ENCODE data around the gene LMF1.

The LMF1 gene

DNA sequence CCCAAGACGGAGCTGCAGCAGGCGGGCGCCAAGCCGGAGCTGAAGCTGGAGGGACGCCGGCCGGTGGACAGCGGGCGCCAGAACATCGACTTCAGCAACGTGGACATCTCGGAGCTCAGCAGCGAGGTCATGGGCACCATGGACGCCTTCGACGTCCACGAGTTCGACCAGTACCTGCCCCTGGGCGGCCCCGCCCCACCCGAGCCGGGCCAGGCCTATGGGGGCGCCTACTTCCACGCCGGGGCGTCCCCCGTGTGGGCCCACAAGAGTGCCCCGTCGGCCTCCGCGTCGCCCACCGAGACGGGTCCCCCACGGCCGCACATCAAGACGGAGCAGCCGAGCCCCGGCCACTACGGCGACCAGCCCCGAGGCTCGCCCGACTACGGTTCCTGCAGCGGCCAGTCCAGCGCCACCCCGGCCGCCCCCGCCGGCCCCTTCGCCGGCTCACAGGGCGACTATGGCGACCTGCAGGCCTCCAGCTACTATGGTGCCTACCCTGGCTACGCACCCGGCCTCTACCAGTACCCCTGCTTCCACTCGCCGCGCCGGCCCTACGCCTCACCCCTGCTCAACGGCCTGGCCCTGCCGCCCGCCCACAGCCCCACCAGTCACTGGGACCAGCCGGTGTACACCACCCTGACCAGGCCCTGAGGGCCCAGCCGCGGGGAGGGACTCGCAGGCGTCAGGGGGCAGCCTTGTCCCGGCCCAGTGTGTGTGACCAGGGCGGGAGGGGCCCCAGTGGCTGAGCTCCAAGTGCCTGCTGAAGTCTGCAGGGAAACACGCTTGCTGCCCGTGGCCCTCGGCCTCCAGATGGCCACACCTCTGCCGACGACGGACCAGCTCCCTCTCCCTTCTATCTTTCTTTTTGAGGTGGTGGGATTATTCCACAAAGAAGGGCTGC is 14.2 kb upstream of the LMF1 start:
- DNase-seq, result no peak

DNA sequence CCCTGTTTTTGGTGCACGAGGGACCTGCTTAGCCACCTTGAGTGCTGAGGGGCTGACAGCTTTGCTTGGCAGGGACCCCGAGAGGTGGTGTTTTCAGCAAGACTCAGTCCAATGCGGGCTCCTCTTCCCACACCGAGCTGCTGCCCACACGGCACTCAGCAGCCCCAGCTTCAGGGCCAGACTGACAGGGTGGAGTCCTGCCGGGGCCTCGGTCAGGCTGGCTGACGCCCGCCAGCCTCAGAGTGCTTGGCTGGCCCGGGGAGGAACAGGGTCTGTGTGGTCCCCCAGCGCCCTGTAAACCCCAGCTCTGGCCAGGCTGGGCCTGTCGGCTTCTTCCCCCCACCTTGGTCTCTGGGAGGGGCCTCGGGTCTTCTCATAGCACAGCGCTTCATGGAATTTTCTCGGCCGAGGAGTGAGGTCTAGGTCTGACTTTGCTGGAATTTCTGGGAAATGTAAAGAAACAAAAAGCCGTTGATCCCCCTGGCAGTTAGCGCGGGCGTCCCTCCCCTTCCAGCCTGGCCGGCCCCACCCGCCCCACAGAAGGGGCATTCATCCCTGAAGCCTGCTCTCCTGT is 13.4 kb upstream of the LMF1 start:
- DNase-seq, result no peak

DNA sequence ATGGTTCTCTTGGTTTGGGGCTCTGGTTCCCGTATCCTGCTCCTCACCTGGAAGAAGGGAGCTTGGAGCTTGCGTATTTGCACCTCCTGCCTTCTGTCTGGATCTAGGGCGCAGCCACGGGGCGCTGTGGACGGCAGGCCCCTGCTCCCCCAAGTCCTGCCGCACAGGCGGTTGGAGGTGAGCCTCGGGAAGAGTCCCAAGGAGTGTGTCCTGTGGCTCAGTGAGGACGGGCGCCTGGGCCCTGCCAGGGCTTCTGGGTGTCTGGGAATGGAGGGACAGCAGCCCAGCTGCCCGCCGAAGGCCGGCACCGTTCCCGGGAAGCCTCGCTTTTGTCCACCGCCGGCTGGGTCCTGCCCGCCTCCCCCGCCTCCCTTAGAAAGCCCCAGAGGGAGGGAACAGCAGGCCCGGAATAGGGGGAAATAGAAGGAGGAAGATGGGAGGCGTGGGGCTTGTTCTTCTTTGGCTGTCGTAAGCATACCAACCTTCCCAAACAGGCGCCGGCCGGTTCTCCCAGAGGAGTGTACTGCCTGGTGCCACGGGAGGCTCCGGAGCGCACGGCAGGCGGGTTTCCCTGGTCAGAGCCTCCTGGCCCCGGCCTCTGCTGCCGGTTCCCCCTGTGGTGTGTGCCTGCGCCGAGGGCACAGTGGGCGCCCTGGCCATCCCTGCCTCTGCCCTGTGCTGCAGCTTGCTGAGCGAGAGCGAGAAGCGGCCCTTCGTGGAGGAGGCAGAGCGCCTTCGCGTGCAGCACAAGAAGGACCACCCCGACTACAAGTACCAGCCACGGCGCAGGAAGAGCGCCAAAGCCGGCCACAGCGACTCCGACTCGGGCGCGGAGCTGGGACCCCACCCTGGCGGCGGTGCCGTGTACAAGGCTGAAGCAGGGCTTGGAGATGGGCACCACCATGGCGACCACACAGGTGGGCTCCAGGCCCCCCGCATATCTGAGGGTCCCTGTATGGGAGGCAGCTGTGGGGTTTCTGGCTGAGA is 12.6 kb upstream of the LMF1 start:
- no peak for DNase-seq

DNA sequence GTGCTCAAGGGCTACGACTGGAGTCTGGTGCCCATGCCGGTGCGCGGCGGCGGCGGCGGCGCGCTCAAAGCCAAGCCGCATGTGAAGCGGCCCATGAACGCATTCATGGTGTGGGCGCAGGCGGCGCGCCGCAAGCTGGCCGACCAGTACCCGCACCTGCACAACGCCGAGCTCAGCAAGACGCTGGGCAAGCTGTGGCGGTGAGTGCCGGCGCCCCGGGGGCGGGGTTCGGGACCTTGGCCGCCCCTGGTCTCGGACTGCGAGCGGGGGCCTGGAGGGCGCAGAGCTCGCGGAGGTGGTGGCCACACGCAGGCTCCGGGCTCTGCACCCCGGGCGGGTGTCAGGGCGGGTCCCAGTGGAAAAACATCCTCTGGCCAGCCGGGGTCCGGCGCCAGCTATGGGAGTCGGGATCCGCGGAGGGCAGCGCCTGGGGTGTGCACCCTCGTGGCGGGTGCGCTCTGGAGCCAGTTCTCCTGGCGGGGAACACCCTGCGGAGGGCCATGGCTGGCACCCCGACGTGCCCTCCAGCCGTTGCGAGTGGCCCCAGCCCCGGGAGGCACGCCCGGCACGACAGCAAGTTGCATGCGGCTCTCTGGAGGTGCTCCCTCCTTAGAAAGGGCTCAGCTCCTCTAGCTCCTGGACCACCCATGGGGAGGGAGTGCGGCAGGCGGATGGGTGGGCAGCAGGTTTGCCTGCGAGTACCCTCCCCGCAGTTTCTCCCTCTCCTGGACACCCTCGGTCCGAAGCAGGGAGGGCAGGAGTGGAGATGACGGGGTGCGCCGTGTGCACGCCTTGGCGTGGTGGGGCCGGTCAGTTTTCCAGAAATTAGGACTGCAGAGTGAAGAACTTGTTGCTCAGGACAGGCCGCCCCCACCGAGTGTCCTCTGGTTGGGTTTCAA is 11.6 kb upstream of the LMF1 start:
- DNase-seq, result no peak

DNA sequence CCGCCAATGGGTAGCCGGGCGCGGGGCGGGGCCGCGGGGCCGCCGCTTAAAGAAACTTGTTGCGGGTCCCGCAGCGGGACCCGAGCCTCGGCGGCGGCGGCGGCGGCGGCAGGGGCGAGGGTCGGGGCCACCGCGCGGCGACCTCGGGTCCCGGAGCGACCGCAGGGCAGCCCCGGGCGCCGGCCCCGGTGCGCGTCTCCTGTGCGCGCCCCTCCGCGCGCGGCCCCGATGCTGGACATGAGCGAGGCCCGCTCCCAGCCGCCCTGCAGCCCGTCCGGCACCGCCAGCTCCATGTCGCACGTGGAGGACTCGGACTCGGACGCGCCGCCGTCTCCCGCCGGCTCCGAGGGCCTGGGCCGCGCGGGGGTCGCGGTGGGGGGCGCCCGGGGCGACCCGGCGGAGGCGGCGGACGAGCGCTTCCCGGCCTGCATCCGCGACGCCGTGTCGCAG is 10.9 kb upstream of the LMF1 start, which contains the start of gene SOX8:
Gene SOX8, plus strand, starts transcription at position 76 of the 450 bp plus-strand sequence. Its CDS starts 153 bp downstream, at position 229.
- no peak for DNase-seq

DNA sequence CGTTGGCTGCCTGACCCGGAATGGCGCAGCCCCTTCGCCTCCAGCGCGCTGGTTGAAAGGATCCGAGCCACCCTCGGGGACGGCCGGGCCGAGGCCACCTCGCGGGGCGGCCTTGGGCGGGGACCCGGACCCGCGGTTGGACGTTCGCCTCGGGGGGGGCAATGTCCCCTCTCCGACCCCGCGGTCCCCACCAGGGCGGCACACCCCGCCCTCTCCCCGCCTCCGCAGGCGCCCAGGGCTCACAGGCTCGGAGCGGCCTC is 9.7 kb upstream of the LMF1 start:
- DNase-seq, result no peak

DNA sequence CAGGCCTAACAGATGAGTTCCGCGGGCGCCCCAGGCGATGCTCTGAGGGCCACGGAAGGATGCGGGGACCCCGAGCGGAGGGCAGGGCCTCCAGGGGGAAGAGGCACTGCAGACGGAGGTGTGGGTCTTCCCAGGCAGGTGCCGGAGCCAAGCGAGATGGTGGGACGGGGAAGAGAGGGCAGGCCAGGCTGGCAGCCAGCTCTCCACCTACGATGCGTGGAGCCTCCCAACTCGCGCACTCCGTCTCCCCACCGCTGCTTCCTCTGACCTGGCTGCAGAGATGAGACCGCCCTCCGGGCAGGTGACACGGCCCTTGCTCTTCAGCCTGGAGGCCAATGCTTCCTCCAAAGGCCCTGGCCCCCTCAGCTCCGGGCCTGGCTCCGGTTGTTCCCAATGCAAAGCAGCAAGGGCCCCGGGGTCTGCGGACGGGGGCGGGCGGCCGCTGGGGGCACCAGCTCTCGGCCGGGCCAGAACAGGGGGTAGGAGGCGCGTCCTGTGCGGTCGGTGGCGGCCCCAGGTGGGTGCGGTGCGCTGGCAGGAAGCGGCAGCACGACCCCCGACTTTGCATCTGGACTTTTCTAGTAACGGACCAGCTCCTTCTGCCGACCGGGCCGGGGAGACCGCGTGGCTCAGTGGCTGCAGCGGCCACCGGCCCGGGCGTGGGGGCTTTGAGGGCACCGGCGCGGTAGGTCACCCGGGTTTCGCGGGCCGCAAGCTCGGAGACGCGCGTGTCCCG is 9.2 kb upstream of the LMF1 start:
- no peak for DNase-seq

DNA sequence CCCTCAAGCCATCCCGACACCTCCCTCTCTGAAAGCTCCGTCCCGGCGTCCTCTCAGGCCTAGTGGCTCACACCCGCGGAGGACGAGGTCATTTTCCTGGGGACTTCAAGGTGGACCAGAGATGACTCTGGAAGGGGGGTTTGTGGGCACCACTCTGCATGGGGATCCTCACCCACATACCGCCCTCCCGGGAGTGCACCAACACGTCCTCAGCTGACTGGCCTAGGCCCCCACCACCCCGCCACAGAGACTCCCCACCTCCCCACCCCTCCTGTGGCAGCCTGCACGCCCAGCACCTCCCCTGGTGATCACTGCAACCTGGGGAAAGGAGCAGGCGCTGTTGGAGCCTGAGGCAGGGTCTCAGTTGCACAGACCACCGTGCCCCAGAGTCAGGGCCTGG is 8.4 kb upstream of the LMF1 start:
- no peak for DNase-seq

DNA sequence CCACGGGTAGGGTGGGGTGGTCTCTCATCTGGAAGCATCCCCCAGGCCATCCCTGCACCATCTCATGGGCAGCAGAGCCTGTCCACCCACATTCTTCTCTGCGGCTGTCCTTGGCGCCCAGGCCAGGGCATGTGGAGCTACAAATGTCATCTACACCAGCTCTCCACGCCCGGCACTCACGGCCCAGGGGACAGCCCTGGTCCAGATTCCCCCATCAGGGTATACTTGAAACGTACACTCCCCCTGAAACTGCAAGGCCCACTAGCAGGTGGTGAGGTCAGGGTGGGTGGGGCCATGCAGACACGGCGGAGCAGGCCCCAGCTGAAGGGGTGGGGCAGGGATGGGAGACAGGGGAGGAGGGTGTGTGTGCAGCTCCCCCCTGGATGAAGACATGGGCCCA is 7.6 kb upstream of the LMF1 start:
- DNase-seq, result no peak

DNA sequence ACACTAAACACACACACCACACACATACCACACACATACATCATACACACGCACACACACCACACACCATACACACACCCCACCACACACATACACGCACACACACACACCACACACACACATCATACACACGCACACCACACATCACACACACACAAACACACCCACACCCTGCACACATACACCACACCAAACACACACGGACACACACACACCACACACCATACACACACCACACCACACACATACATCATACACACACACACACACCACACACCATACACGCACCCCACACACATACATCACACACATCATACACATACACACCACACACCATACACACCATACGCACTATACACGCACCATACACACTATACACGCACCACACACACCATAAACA is 7.1 kb upstream of the LMF1 start:
- no peak for DNase-seq

DNA sequence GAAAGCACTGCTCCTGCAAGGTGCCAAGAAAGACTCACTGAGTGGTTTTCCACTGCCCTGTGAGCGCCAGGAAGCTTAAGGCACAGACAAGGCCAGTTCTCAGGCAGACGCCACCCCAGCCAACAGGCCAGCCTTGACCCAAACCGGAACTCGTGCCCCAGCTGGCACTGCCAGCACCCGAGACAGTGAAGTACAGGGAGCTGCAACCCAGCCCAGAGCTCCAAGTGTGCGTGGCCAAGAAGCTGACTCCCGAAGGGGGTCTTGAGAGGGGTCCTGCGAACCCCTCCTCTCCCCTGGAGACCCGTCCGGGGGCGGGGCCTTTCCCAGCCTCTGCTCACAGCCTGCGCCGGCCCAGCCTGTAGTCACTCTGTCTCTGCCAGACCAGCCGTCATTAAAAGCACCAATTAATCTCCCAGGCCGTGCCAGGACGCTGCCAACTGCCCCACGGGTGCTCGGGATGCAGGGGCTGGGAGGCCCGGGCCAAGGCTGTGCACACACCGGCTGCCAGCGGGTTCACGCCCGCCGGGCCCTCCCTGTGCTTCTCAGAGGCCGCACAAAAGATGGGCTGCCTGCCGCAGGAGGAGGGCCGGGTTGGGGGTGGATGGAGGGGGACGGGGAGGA is 6.4 kb upstream of the LMF1 start:
- no peak for DNase-seq

DNA sequence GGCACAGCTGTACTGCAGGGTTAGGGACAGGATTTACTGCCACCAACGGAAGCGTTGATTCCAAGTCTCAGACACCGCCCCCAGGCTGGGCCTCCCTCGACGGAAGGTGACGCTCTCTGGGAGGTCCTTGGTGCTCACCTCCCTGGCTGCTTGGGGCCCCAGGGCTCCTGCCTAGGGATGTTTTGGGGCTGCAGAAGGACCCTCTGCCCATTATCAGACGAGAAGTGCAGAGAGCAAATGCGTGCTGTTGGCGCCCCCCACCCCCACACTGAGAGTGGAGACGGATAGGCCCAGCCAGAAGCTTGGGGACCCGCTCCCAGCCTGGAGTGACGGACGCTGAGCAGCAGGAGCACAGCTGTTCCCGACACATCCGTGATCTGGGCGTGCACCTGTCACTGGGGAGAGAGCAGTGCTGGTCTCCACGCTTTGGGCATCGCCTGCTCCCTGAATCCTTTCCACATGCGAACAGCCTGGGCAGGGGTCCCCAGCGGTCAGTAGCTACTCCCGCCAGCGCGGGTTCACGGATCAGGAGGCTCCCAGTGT is 5.7 kb upstream of the LMF1 start:
- no peak for DNase-seq

DNA sequence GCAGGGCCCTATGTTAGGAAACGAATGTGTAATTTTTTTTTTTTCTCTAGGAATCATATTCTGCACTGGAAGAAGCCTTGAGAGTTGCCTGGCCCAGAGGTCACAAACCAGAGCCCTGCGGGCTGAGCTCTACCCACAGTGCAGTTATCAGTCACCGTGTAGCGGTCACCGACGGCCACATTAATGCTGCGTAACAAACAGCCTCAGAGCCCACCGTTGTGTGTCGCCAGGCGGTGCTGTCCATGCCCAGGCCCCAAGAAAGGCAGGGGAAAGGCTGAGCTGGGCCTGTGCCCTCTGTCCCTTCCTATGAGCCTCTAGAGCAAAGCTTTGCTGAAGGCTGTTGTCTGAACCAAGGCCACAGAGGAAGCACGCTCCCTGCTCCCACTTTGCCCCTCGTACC is 4.5 kb upstream of the LMF1 start:
- DNase-seq, result no peak

DNA sequence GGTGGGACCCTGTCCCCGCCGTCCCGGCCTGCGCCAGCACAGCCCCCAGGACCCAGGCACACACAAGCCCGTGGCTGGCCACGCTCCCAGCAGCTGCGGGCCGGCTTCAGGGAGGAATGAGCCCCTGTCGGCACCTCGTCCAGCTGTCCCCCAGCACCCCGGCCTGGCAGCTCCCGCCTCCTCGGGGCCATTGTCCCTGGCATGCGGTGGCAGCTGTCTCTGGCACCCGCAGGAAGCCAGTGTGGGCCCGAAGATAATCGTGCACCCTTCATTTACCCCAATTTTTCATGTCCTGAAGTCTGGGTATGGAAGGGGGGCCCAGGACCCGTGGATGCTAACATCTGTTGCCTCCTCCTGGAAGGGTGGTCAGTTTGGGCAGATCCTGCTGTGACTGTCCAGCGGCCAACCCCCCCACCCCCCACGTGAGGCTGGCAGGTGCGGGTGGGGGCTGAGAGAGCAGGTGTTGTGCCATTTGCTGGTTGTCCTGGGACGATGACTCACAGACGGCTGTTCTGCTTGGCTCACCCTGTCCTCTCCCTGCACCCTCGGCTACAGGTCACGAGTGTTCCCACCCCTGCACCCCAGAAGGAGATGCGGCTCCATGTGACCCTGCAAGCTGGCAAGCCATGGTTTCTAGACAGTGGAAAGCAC is 4.0 kb upstream of the LMF1 start:
- no peak for DNase-seq

DNA sequence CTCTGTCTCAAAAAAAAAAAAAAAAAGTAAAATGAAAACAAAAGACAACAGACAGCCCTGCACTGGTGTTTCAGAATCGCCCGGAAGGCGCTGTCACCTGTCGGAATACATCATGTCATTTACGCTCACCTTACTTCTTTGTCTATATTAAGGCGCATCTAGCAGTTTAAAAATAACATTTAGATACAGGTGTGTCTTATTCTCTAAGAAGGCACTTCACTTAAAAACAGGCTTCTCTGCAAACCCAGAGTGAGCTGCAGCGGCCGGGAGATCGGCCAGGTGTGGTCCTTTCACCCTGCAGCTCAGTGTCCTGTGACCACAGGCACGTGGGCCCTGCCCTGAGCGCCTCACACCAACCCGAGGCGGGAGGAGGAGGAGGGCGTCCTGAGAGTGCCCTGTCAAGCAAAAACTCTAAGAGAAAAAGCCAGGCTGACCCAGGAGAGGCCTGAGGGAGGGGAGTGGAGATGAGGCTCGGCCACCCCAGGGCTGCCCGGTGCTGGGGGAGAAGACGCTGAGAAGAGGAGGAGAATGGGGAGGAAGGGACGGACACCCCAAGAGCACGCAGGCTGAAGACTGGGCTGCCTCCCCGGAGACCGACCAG is 3.3 kb upstream of the LMF1 start:
- DNase-seq, result no peak

DNA sequence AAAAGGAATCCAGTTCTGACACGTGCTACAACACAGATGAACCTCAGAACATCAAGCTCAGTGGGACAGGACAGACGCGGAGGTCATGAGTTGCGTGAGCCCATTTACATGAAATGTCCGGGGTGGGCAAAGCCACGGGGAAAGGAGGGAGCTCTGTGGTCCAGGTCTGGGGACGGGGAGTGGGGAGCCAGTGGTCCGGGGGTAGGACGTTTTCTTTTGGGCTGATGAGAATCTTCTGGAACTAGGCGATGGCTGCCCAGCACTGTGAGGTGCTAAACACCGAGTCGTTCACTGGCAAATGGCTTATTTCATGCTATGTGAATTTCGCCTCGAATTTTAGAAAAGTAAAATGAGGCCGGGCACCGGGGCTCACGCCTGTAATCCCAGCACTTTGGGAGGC is 2.6 kb upstream of the LMF1 start:
- DNase-seq, result no peak

DNA sequence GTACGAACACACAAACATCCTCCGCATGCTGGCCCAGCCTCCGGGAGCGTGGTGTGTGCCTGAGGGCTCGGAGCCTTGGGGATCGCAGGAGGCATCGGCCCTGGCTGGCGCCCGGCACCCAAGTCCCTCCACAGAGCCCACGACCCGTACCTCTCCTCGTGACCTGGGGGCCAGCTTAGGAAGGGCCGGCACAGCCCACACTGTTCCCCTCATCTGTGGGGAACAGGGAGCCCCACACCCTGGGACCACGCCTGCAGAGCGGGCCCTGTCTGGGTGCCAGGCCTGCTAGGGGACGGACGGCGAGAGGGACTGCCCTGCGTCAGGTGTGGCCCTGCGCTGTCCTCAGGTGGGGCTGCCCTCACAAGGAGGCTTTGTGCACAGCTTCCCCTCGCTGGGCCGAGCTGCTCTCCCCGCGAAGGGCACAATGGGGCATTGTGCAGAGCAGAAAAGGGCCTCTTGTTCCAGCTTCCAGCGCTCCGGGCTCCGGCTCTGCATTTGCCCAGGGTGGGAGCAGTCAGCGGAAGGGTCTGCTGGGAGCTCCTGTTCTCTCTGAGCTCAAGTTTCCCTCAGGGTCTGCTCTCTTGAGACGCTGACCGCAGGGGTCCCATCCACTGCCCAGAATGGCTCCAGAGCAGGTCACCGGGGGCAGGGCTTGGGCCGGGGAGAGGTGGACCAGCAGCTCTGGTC is 1.7 kb upstream of the LMF1 start:
- no peak for DNase-seq

DNA sequence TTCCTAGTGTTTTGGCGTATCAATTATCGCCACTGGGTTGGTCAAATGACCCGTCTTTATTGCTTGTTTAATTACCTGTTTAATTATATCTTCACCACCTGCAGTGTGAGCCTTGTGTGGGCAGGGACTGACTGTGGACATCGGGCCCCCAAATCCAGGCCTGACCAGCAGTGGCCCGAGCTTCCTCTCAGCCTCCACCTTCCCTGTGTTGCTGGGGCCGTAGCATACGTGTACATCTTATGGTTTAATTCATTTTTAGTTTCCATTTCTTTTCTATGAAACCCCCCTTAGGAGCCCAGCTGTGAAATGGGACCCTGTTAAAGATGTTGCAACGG is 1.2 kb upstream of the LMF1 start:
- no peak for DNase-seq

DNA sequence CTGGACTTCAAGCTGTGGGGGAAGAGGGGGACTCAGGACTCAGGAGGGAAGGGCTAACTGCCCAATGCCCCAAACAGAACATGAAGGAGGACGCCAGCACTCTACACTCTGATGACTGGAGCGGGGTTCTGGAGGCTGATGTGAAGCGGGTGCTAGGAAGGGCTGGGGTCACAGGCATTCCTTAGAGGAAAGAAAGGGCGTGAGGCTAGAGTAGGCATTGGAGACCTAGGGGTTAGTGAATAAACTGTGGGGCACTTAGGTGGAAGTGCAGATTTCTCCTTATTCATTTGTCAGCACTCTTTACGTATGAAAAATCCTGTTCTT is 760 bp upstream of the LMF1 start:
- DNase-seq, result no peak

DNA sequence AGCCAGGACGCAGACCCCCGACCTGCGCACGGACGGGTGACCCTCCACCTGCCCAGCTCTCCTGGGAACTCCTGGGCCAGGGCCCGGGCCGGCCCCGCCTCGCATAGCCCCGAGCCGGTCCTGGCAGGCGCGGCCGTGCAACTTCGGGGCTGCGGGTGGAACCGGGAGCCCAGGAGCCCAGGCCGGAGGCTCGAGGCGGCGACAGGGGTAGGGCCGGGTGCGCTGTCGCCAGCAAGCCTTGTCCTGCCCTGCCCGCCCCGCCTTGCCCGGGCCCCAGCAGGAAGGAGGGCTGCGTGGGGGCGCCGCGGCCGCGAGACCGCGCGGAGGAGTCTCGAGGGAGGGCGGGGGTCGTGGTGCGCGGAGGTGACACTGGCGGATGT is 408 bp downstream of the LMF1 start:
- no peak for DNase-seq

Data from activated CD4-positive, alpha-beta T cell treated with anti-CD3 and anti-CD28 coated beads for 1 hour (primary cell).